Islet of Langerhans (tissue), 1 donor: ENCODE measurements around the gene MIOX.
"Not testable (repeated sequence)": the region's sequence is repeated elsewhere in the genome, so short reads cannot be mapped to it uniquely, and the experiment has no call there.

ENCODE experiments used
- FAIRE-seq: peaks from one replicate; lab custom pipeline; 2011; peaks lifted over from hg19 to GRCh38; lab: Jason Lieb, UNC

MIOX gene

GRCh38 chr22:50517495-50518260 lies 31.0 kb downstream of the MIOX start:
- no peak for FAIRE-seq

GRCh38 chr22:50518606-50519005 lies 31.9 kb downstream of the MIOX start:
- no peak for FAIRE-seq

DNA sequence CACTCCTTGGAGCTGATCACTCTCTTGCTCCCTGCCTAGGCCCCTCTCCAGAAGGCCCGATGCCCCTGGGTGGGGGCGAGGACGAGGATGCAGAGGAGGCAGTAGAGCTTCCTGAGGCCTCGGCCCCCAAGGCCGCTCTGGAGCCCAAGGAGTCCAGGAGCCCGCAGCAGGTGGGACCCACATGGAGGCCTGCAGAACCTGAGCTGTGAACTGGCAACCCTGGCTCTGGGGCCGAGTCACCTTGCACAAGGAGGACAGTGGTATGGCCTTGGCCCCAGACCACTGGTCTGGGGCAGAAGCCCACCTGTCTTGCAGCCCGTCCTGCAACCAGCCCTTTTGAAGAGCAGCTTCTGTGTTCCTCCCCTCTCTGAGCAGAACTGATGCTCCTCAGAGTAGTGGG lies 32.5 kb downstream of the MIOX start:
- no peak for FAIRE-seq

DNA sequence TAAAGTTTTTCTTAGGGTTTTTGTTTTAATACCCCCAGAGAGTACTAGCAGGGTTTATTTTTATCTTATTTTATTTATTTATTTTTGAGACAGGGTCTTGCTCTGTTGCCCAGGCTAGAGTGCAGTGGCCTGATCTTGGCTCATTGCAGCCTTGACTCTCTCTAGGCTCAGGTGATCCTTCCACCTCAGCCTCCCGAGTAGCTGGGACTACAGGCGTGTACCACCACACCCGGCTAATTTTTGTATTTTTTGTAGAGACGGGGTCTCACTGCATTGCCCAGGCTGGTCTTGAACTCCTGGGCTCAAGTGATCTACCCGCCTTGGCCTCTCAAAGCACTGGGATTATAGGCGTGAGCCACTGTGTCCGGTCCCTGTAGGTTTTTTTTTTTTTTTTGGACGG lies 33.5 kb downstream of the MIOX start:
- not testable (repeated sequence) for FAIRE-seq

DNA sequence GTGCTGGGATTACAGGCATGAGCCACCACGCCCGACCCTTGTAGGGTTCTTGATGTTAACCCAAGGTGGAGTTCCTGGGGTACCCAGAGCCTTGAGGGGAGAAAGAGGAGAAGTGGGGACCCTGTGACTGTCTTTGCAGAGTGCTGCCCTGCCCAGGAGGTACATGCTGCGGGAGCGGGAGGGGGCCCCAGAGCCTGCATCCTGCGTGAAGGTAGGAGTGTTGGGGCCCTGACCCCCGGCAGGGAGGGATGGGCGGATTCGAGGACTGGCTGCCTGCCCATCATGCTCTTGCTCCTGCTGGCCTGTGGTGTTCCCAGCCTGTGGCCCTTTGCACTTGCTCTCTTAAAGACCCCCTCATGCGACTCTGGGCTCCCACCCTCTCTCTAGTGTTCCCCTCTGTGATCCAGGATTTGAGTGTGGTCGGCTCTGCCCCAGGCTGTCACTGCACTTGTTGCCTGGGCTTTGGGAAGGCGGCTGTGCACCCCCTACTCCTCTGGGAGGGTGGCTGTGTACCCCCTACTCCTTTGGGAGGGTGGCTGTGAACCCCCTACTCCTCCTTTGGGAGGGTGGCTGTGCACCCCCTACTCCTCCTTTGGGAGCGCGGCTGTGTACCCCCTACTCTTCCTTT lies 34.3 kb downstream of the MIOX start:
- FAIRE-seq: no peak

DNA sequence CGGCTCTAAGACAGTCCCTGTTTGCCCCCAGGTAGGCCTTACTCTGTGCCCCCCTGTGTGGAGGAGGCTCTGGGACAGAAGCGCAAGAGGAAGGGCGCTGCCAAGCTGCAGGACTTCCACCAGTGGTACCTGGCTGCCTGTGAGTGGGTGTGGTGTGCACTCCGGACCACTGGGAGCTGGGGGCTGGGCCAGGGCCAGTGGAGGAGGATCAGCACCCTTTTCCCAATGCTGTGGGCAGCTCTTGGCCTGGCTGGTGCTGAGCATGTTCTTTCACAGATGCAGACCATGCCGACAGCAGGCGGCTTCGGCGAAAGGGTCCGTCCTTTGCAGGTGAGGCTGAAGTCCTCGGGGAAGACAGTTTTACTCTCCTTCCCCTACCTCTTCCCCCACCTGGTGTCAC lies 35.1 kb downstream of the MIOX start:
- no peak for FAIRE-seq

DNA sequence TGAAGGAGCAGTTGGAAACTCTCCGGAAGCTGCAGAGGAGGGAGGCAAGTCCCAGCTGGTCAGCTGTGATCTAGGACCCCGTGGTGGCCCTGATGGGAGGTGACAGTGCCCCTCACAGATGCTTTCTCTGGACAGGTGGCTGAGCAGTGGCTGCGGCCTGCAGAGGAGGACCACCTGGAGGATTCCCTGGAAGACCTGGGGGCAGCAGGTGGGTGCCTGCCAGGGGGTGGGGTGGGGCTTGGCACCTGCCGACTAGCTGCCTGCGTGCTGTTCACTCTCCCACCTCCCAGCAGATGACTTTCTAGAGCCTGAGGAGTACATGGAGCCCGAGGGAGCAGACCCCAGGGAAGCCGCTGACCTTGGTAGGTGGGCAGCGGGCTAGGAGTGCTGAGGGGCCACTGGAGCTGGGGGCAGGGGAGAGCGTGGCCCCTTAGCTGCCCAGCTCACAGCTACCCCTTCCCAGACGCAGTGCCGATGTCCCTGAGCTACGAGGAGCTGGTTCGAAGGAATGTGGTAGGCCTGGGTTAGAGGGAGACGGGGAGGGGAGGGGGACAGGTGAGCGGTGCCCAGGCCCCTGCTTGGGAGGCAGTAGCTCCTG lies 35.6 kb downstream of the MIOX start:
- FAIRE-seq: no peak

- FAIRE-seq: no peak
Measured at GRCh38 chr22:50522806-50523438, 36.3 kb downstream of the MIOX start.

- FAIRE-seq: no peak
Measured at GRCh38 chr22:50523458-50523805, 36.8 kb downstream of the MIOX start.

DNA sequence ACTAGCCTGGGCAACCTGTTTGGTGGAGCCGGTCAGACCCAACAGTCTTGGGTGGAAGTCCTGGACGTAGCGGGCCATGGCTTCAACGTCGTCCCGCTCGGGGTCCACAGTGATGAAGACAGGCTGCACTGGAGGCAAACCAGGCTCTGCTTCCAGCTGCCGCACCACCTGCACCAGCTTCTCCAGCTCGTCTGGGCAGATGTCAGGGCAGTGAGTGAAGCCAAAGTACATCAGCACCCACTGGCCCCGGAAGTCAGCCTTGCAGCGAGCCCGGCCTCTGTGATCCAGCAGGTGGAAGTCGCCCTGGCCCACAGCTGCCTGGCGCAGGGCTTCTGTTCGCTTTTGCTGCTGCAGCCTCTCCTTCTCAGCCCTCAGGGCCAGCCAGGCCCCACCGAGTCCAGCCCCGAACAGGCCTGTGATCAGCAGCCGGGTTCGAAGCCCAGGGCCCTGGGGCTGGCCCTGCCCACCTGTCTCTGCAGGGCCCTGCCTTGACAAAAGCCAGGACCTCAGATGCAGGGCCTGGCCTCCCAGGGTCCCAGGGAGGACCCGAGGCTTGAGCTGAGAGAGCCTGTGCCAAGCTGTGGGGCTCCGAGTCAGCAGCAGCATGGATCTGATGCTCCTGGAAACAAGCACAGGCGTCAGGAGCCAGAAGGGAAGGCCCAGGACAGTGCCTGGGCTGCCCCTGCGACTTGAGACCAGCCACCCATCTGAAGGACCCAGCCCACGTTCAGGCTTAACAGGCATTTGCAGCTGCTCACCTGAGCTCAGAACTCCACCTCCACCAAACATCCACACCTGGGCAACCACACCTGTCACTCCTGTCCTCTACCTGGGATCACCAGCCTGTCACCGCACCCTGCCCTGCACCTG lies 37.4 kb downstream of the MIOX start:
- no peak for FAIRE-seq

DNA sequence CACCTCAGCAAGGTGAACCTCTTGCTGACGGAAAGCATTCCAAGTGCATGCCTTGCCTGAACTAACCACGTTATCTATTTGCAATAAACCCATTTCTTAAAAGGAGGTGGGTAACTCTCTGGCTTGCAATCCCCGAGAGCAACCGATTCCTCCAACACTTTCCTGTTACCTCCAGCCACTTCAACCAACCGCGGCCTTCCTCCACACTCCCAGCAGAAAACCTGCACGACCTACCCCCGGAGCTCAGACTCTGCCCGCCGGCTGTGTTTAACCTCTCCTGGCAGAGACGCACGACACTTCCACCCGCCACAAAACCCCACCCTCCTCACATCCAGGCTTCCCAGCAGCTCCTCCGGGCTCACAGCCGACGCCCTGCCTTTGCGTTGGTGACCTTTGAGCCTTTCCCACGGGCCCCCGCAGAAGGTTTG lies 38.0 kb downstream of the MIOX start:
- FAIRE-seq: no peak

- FAIRE-seq: no peak
Measured at GRCh38 chr22:50525104-50525857, 38.6 kb downstream of the MIOX start, which contains the start of gene SCO2. Gene SCO2 (minus strand): TSS chr22:50525598. CDS start chr22:50524411, 1,187 bp downstream.

DNA sequence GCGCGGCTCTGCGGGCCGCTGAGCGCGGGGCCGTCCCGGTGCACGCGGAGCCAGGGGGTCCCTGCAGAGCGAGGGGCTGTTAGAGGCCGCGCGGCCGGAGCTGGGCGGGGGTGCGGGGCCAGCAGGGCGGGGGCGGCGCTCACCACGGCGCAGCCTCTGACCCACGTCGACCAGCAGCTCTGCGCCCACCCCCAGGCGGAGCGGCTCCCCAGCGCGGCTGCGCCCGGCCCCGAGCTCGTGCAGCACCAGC lies 39.1 kb downstream of the MIOX start:
- no peak for FAIRE-seq

DNA sequence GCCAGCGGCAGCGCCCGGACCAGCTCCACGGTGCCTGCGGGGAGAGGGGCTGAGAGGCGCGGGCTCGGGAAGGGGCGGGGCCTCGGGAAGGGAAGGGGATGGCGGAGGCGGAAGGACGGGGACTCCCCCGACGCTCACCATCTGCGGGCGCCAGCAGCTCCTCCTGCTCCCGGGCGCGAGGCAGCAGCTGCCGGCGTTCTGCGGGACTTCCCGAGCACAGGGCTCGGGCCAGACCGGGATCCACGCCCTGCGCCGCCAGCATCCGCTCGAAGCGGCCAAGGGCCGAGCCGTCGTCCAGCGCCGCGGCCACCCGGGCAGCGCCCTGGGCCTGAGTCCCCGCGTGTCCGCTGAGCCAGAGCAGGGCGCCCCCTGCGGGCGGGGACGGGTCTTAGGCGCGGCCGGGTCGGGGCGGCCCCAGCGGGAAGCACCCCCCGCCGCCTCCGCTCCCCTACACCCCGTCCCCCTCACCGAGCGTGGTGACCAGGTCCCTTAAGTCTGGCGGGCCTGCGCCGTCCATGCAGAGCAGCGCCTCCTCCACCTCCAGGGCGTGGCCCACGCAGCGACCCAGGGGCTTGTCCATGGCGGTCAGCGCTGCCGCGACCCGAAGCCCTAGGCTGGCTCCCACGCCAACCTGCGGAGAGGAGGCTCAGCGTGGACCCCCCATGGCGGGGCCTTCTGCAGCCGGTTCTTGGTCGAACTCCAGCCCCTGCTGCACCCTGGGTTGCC lies 39.6 kb downstream of the MIOX start:
- no peak for FAIRE-seq

GRCh38 chr22:50526834-50527801 lies 40.5 kb downstream of the MIOX start:
- no peak for FAIRE-seq

DNA sequence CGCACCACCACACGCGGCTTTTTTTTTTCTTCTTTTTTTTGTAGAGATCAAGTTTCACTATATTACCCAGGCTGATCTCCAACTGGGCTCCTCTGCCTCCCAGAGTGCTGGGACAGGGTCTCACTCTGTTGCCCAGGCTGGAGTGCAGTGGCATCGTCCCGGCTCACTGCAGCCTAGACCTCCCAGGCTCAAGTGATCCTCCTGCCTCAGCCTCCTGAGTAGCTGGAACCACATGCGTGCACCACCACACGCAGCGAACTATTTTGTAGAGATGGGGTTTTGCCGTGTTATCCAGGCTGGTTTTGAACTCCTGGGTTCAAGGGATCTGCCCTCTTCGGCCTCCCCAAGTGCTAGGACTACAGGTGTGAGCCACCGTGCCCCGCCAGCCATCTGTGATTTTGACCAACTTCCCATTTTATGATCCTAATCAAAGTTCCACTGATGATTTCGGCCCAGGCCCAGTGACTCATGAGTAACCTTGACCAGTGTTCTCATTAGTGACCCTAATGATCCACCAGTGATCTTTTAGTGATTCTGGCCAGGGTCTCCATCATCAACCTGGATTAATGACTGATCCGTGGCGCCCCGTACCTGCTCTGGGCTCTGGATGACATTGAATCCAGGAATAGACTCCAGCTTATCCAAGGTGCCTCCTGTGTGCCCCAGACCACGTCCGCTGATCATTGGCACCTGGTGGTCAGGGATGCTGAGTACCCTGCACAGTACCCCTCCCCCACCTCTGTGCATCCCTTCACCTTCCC lies 41.4 kb downstream of the MIOX start:
- no peak for FAIRE-seq

DNA sequence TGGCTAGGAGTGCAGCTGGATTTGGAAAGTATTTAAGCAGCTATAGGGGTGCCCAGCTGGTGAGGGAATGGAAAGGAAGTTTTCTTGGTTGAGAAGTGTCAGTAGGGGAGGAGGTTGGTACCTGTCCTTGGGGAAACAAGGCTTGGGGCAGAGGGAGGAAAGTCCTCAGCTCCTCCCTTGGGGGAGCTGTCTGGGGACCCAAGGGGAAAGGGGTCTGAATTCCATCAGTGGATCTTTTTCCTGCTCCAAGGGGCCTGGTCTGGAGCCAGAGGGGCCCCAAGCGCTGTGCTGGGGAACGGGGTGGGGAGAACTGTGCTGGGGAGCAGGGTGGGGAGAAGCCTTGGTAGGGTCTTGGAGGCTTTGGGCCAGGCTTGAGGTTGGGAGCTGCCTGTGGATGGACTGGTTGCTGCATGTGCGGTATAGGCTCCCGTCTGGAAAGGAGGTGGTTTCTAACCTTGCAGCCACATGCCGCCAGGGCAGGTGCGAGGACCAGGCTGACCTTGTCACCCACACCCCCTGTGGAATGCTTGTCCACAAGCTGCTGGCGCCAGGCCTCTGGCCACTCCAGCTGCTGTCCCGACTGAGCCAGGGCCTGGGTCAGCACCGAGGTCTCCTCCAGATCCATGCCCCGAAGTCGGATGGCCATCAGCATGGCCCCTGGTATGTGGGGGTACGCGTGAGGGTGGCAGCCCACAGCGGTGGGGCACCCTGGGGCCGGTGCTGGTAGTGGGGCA lies 42.2 kb downstream of the MIOX start:
- no peak for FAIRE-seq

DNA sequence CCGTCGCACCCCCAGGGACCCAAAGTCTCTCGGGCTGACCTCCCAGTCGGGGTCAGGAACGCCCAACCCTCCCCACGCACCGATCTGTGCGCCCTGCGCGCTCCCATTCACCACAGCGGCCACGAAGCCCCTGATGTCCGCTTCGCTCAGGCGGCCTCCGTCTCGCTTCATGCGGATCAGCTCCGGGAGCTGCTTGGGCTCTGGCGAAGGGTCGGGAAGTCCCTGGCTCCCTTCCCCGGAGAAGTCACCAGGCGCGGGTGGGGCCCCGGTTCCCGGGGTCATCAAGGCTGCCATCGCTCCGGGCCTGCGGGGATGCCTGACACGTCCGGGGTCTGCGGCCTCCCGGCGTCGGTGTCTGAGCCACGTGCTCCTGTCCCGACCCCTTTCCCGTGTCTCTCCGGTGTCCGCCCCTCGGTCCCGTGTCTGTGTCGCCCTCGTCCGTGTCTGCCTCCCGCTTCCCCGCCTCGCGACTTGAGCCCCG lies 42.8 kb downstream of the MIOX start:
- FAIRE-seq: no peak
